Choroid plexus epithelial cell (primary cell): ENCODE data around the gene RUFY1.
"Not testable (repeated sequence)": the region's sequence is repeated elsewhere in the genome, so short reads cannot be mapped to it uniquely, and the experiment has no call there.

Source experiments
- DNase-seq: peaks from one replicate; pipeline ENCODE4 v3.0.0-alpha.2; 2010; ENCODE audit warnings: low read depth
- H3K4me3 ChIP-seq: 2 replicates; pipeline ENCODE4 v1.5.1; 2011; ENCODE audit warnings: low read depth, mild to moderate bottlenecking, control low read depth, low read length, moderate library complexity
- CTCF ChIP-seq: conservative IDR thresholded peaks from 2 replicates; pipeline ENCODE4 v1.5.1; 2011; ENCODE audit warnings: low read depth, mild to moderate bottlenecking, control low read depth, inconsistent platforms, low read length, moderate library complexity

RUFY1 gene

GRCh38 chr5:179550511-179551342 lies at the start of gene RUFY1:
TSS of gene RUFY1 (plus strand) at chr5:179550554. CDS start at chr5:179550570, 16 bp downstream.
- peak within 1 kb of the TSS; percentile 77 for H3K4me3 ChIP-seq
- DNase-seq = peak; percentile 79
- TF ChIP-seq CTCF = no peak

- DNase-seq, H3K4me3 ChIP-seq: not testable (repeated sequence)
These were observed 48.4 kb upstream of the RUFY1 start for GRCh38 chr5:179501997-179502396.

- H3K4me3 ChIP-seq, DNase-seq: not testable (repeated sequence)
These were observed 47.9 kb upstream of the RUFY1 start for GRCh38 chr5:179502420-179502819.

- TF ChIP-seq CTCF = no peak
- DNase-seq = no peak
- no peak overlapping the region for H3K4me3 ChIP-seq
These were observed 46.2 kb upstream of the RUFY1 start for GRCh38 chr5:179504191-179504590.

- no peak overlapping the region for H3K4me3 ChIP-seq
- peak; percentile 74 for DNase-seq
- peak; percentile 20 for TF ChIP-seq CTCF
These were observed 45.6 kb upstream of the RUFY1 start for GRCh38 chr5:179504600-179505396.

GRCh38 chr5:179505636-179506261 lies 44.6 kb upstream of the RUFY1 start:
- TF ChIP-seq CTCF = no peak

GRCh38 chr5:179509239-179509638 lies 41.1 kb upstream of the RUFY1 start:
- no peak overlapping the region for H3K4me3 ChIP-seq
- TF ChIP-seq CTCF = no peak
- no peak for DNase-seq

More at GRCh38 chr5:179505636-179506261, 44.6 kb upstream of the RUFY1 start:
- H3K4me3 ChIP-seq = no peak overlapping the region
- no peak for DNase-seq
